Measurements from ENCODE around the gene PADI2.
A peak's percentile ranks its signal among the peaks of the same experiment; 100 is the strongest.

Gene PADI2

GRCh38 chr1:17108786-17109185 is 10.5 kb downstream of the PADI2 start:
- H3K27me3 Mint-ChIP-seq, result peaks cover 3% of the 10 kb centered on the region

GRCh38 chr1:17108360-17108759 is 10.9 kb downstream of the PADI2 start:
- Mint-ChIP-seq H3K4me1 (no peaks in the 10 kb centered on the region), H3K27me3 (peaks cover 3% of the 10 kb centered on the region), H3K36me3 (no peaks in the 10 kb centered on the region), H3K4me3 (no peak overlapping the region), H3K27ac (no peak overlapping the region), H3K9me3 (no peaks in the 10 kb centered on the region)

More at GRCh38 chr1:17108786-17109185, 10.5 kb downstream of the PADI2 start:
- H3K27ac Mint-ChIP-seq, result no peak overlapping the region
- H3K4me1 Mint-ChIP-seq, result no peaks in the 10 kb centered on the region
- no peaks in the 10 kb centered on the region for H3K36me3 Mint-ChIP-seq
- H3K4me3 Mint-ChIP-seq, result no peak overlapping the region
- H3K9me3 Mint-ChIP-seq, result no peaks in the 10 kb centered on the region

GRCh38 chr1:17104782-17105181 is 14.5 kb downstream of the PADI2 start:
- Mint-ChIP-seq H3K27ac (no peak overlapping the region), H3K27me3 (no peaks in the 10 kb centered on the region)

GRCh38 chr1:17102232-17102631 is 17.0 kb downstream of the PADI2 start:
- Mint-ChIP-seq H3K4me3 (no peak overlapping the region), H3K27me3 (no peaks in the 10 kb centered on the region), H3K36me3 (no peaks in the 10 kb centered on the region), H3K9me3 (no peaks in the 10 kb centered on the region), H3K4me1 (no peaks in the 10 kb centered on the region), H3K27ac (no peak overlapping the region)

More at GRCh38 chr1:17104782-17105181, 14.5 kb downstream of the PADI2 start:
- H3K36me3 Mint-ChIP-seq, result no peaks in the 10 kb centered on the region
- H3K9me3 Mint-ChIP-seq, result no peaks in the 10 kb centered on the region
- H3K4me1 Mint-ChIP-seq, result no peaks in the 10 kb centered on the region
- no peak overlapping the region for H3K4me3 Mint-ChIP-seq

- Mint-ChIP-seq H3K9me3 (no peaks in the 10 kb centered on the region), H3K4me1 (no peaks in the 10 kb centered on the region), H3K27me3 (no peaks in the 10 kb centered on the region), H3K4me3 (no peak overlapping the region), H3K27ac (no peak overlapping the region), H3K36me3 (no peaks in the 10 kb centered on the region)
These were observed 18.0 kb downstream of the PADI2 start for GRCh38 chr1:17101261-17101660.

- Mint-ChIP-seq H3K9me3 (no peaks in the 10 kb centered on the region), H3K4me1 (no peaks in the 10 kb centered on the region), H3K36me3 (no peaks in the 10 kb centered on the region), H3K4me3 (no peak overlapping the region), H3K27me3 (no peaks in the 10 kb centered on the region), H3K27ac (peak overlapping the region; percentile 75)
These were observed 19.5 kb downstream of the PADI2 start for GRCh38 chr1:17099616-17100340.

GRCh38 chr1:17098446-17099317 is 20.6 kb downstream of the PADI2 start:
- Mint-ChIP-seq H3K4me3 (no peak overlapping the region), H3K9me3 (no peaks in the 10 kb centered on the region), H3K36me3 (no peaks in the 10 kb centered on the region), H3K27ac (no peak overlapping the region), H3K27me3 (no peaks in the 10 kb centered on the region), H3K4me1 (no peaks in the 10 kb centered on the region)

- no peaks in the 10 kb centered on the region for H3K36me3 Mint-ChIP-seq
- H3K9me3 Mint-ChIP-seq, result no peaks in the 10 kb centered on the region
- no peaks in the 10 kb centered on the region for H3K4me1 Mint-ChIP-seq
These were observed 21.5 kb downstream of the PADI2 start for GRCh38 chr1:17097787-17098186.

GRCh38 chr1:17097147-17097546 is 22.1 kb downstream of the PADI2 start:
- Mint-ChIP-seq H3K4me1 (no peaks in the 10 kb centered on the region), H3K27ac (no peak overlapping the region), H3K9me3 (no peaks in the 10 kb centered on the region), H3K27me3 (no peaks in the 10 kb centered on the region), H3K36me3 (no peaks in the 10 kb centered on the region), H3K4me3 (no peak overlapping the region)

More at GRCh38 chr1:17097787-17098186, 21.5 kb downstream of the PADI2 start:
- Mint-ChIP-seq H3K27ac (no peak overlapping the region), H3K4me3 (no peak overlapping the region), H3K27me3 (no peaks in the 10 kb centered on the region)

- H3K27ac Mint-ChIP-seq, result no peak overlapping the region
- no peaks in the 10 kb centered on the region for H3K36me3 Mint-ChIP-seq
- no peaks in the 10 kb centered on the region for H3K27me3 Mint-ChIP-seq
- no peaks in the 10 kb centered on the region for H3K9me3 Mint-ChIP-seq
- no peak overlapping the region for H3K4me3 Mint-ChIP-seq
- H3K4me1 Mint-ChIP-seq, result no peaks in the 10 kb centered on the region
These were observed 22.7 kb downstream of the PADI2 start for GRCh38 chr1:17096584-17096983.

- Mint-ChIP-seq H3K27me3 (no peaks in the 10 kb centered on the region), H3K4me1 (no peaks in the 10 kb centered on the region), H3K36me3 (no peaks in the 10 kb centered on the region), H3K4me3 (no peak overlapping the region), H3K27ac (no peak overlapping the region), H3K9me3 (no peaks in the 10 kb centered on the region)
These were observed 24.1 kb downstream of the PADI2 start for GRCh38 chr1:17095141-17095540.

GRCh38 chr1:17094664-17095063 is 24.6 kb downstream of the PADI2 start:
- Mint-ChIP-seq H3K27me3 (no peaks in the 10 kb centered on the region), H3K9me3 (no peaks in the 10 kb centered on the region), H3K4me3 (no peak overlapping the region), H3K36me3 (no peaks in the 10 kb centered on the region), H3K27ac (no peak overlapping the region), H3K4me1 (no peaks in the 10 kb centered on the region)

- H3K36me3 Mint-ChIP-seq, result no peaks in the 10 kb centered on the region
- H3K9me3 Mint-ChIP-seq, result no peaks in the 10 kb centered on the region
- no peak overlapping the region for H3K4me3 Mint-ChIP-seq
- no peak overlapping the region for H3K27ac Mint-ChIP-seq
- no peaks in the 10 kb centered on the region for H3K27me3 Mint-ChIP-seq
- no peaks in the 10 kb centered on the region for H3K4me1 Mint-ChIP-seq
These were observed 25.3 kb downstream of the PADI2 start for GRCh38 chr1:17093822-17094393.

GRCh38 chr1:17091252-17091651 is 28.0 kb downstream of the PADI2 start:
- Mint-ChIP-seq H3K4me3 (no peak overlapping the region), H3K27ac (no peak overlapping the region), H3K27me3 (no peaks in the 10 kb centered on the region), H3K9me3 (no peaks in the 10 kb centered on the region), H3K4me1 (no peaks in the 10 kb centered on the region), H3K36me3 (no peaks in the 10 kb centered on the region)

- no peaks in the 10 kb centered on the region for H3K27me3 Mint-ChIP-seq
- H3K27ac Mint-ChIP-seq, result no peak overlapping the region
- no peak overlapping the region for H3K4me3 Mint-ChIP-seq
- no peaks in the 10 kb centered on the region for H3K9me3 Mint-ChIP-seq
- H3K36me3 Mint-ChIP-seq, result no peaks in the 10 kb centered on the region
- no peaks in the 10 kb centered on the region for H3K4me1 Mint-ChIP-seq
These were observed 29.7 kb downstream of the PADI2 start for GRCh38 chr1:17089506-17089905.

- Mint-ChIP-seq H3K36me3 (no peaks in the 10 kb centered on the region), H3K27me3 (no peaks in the 10 kb centered on the region), H3K4me1 (no peaks in the 10 kb centered on the region), H3K4me3 (no peak overlapping the region), H3K27ac (no peak overlapping the region), H3K9me3 (no peaks in the 10 kb centered on the region)
These were observed 32.5 kb downstream of the PADI2 start for GRCh38 chr1:17086751-17087150.

Data from activated naive CD4-positive, alpha-beta T cell treated with anti-CD3 and anti-CD28 coated beads, Interleukin-2, amount 50 U/mL, for 24 hours (primary cell).